H9 (cell line): ENCODE results near the gene ADAMTS18. TPM values are rescaled to one million over a fixed set of nuclear protein-coding genes. Genes with fewer than 3 reads are reported as not detected.
A peak's percentile ranks its signal among the peaks of the same experiment; 100 is the strongest.

ENCODE experiments used
- DNase-seq: peaks from one replicate; pipeline ENCODE4 v3.0.0-alpha.2; 2017
- H2AFZ ChIP-seq: one replicate; pipeline ENCODE4 v1.6.1; 2013; ENCODE audit warnings: mild to moderate bottlenecking, low read length, control low read depth, moderate library complexity
- H2AK5ac ChIP-seq: 2 replicates; pipeline ENCODE4 v1.6.1; 2013; ENCODE audit warnings: low read length, control low read depth, mixed read lengths; ENCODE audit not compliant: insufficient read length
- H2BK120ac ChIP-seq: one replicate; pipeline ENCODE4 v1.6.1; 2013; ENCODE audit warnings: low read depth, mild to moderate bottlenecking, low read length, control low read depth, inconsistent platforms; ENCODE audit not compliant: poor library complexity, severe bottlenecking
- H2BK12ac ChIP-seq: 2 replicates; pipeline ENCODE4 v1.6.1; 2013; ENCODE audit warnings: low read length, control low read depth, mixed read lengths, low read depth; ENCODE audit not compliant: insufficient read length
- H2BK15ac ChIP-seq: 2 replicates; pipeline ENCODE4 v1.6.1; 2013; ENCODE audit warnings: low read depth, low read length, control low read depth
- H2BK20ac ChIP-seq: one replicate; pipeline ENCODE4 v1.6.1; 2013; ENCODE audit warnings: low read depth, mild to moderate bottlenecking, low read length, control low read depth, inconsistent platforms; ENCODE audit not compliant: poor library complexity, severe bottlenecking
- H2BK5ac ChIP-seq: 2 replicates; pipeline ENCODE4 v1.6.1; 2013; ENCODE audit warnings: low read length, control low read depth, mixed read lengths; ENCODE audit not compliant: insufficient read length
- H3K14ac ChIP-seq: 2 replicates; pipeline ENCODE4 v1.6.1; 2013; ENCODE audit warnings: low read length, control low read depth; ENCODE audit not compliant: insufficient read depth
- H3K18ac ChIP-seq: 2 replicates; pipeline ENCODE4 v1.6.1; 2013; ENCODE audit warnings: low read depth, mild to moderate bottlenecking, mixed read lengths, low read length, control low read depth; ENCODE audit not compliant: insufficient read length
- H3K23ac ChIP-seq: 2 replicates; pipeline ENCODE4 v1.6.1; 2013; ENCODE audit warnings: low read length, control low read depth, mixed read lengths, low read depth; ENCODE audit not compliant: insufficient read length
- H3K23me2 ChIP-seq: 2 replicates; pipeline ENCODE4 v1.6.1; 2013; ENCODE audit warnings: low read depth, mild to moderate bottlenecking, mixed read lengths, low read length, control low read depth; ENCODE audit not compliant: insufficient read length, poor library complexity, severe bottlenecking
- H3K27ac ChIP-seq: 2 replicates; pipeline ENCODE4 v1.5.1; 2013; ENCODE audit warnings: low read length, control low read depth, mixed read lengths, low read depth; ENCODE audit not compliant: insufficient read length
- H3K27me3 ChIP-seq: 2 replicates; pipeline ENCODE4 v1.6.1; 2013; ENCODE audit warnings: low read length, control low read depth, inconsistent platforms; ENCODE audit not compliant: insufficient read depth
- H3K4ac ChIP-seq: 2 replicates; pipeline ENCODE4 v1.6.1; 2013; ENCODE audit warnings: low read depth, mild to moderate bottlenecking, control low read depth, inconsistent platforms, low read length, moderate library complexity
- H3K4me1 ChIP-seq: 2 replicates; pipeline ENCODE4 v1.6.1; 2013; ENCODE audit warnings: low read length, control low read depth, inconsistent platforms; ENCODE audit not compliant: insufficient read depth
- H3K4me2 ChIP-seq: 2 replicates; pipeline ENCODE4 v1.6.1; 2013; ENCODE audit warnings: low read length, control low read depth, mixed read lengths; ENCODE audit not compliant: insufficient read length, insufficient read depth
- H3K56ac ChIP-seq: 2 replicates; pipeline ENCODE4 v1.6.1; 2013; ENCODE audit warnings: low read depth, mild to moderate bottlenecking, mixed read lengths, low read length, control low read depth; ENCODE audit not compliant: insufficient read length
- H3K79me1 ChIP-seq: 2 replicates; pipeline ENCODE4 v1.6.1; 2013; ENCODE audit warnings: low read depth, mild to moderate bottlenecking, moderate library complexity, low read length, control low read depth, inconsistent platforms; ENCODE audit not compliant: insufficient read depth, poor library complexity, severe bottlenecking
- H3K79me2 ChIP-seq: 2 replicates; pipeline ENCODE4 v1.6.1; 2013; ENCODE audit warnings: low read length, control low read depth, inconsistent platforms; ENCODE audit not compliant: insufficient read depth
- H3K9ac ChIP-seq: 2 replicates; pipeline ENCODE4 v1.6.1; 2013; ENCODE audit warnings: low read length, control low read depth, mixed read lengths; ENCODE audit not compliant: insufficient read length; ENCODE audit errors: extremely low read depth
- H3K9me3 ChIP-seq: one replicate; pipeline ENCODE4 v1.6.1; 2013; ENCODE audit warnings: low read depth, low read length, inconsistent platforms; ENCODE audit not compliant: control insufficient read depth
- H3T11ph ChIP-seq: one replicate; pipeline ENCODE4 v1.6.1; 2013; ENCODE audit warnings: mild to moderate bottlenecking, low read length, control low read depth, inconsistent platforms
- H4K20me1 ChIP-seq: one replicate; pipeline ENCODE4 v1.6.1; 2013; ENCODE audit not compliant: control insufficient read depth, insufficient read length, insufficient read depth
- H4K5ac ChIP-seq: 2 replicates; pipeline ENCODE4 v1.6.1; 2013; ENCODE audit warnings: low read depth, mild to moderate bottlenecking, mixed read lengths, low read length, control low read depth; ENCODE audit not compliant: insufficient read length
- H4K8ac ChIP-seq: replicated peaks from 2 replicates; pipeline ENCODE4 v1.6.1; 2013; ENCODE audit warnings: low read length, control low read depth, mixed read lengths, low read depth; ENCODE audit not compliant: insufficient read length
- H4K91ac ChIP-seq: 2 replicates; pipeline ENCODE4 v1.6.1; 2013; ENCODE audit warnings: low read depth, mild to moderate bottlenecking, moderate library complexity, mixed read lengths, low read length, control low read depth; ENCODE audit not compliant: insufficient read length
- H3K27ac Mint-ChIP-seq, 3 experiments: 2 replicates in 2 of 3; 3 replicates in 1 of 3; pipeline ENCODE4 v1.8.0; 2020 to 2021; ENCODE audit warnings: mixed read lengths in 3 of 3, mild to moderate bottlenecking in 1 of 3, moderate library complexity in 1 of 3
- H3K27me3 Mint-ChIP-seq: 2 replicates; pipeline ENCODE4 v1.8.0; 2021; ENCODE audit warnings: low read depth, mild to moderate bottlenecking, moderate library complexity, mixed read lengths
- H3K36me3 Mint-ChIP-seq, 3 experiments: 2 replicates in 2 of 3; 3 replicates in 1 of 3; pipeline ENCODE4 v1.8.0; 2020 to 2021; ENCODE audit warnings: low read depth in 3 of 3, mixed read lengths in 3 of 3; ENCODE audit not compliant: insufficient read depth in 1 of 3
- H3K4me1 Mint-ChIP-seq, 2 experiments: 2 replicates each; pipeline ENCODE4 v1.8.0; 2020; ENCODE audit warnings: mixed read lengths in 2 of 2
- H3K4me3 Mint-ChIP-seq, 2 experiments: 2 replicates in 1 of 2; 3 replicates in 1 of 2; pipeline ENCODE4 v1.8.0; 2020 to 2021; ENCODE audit warnings: mild to moderate bottlenecking in 2 of 2, mixed read lengths in 2 of 2, moderate library complexity in 1 of 2
- H3K9me3 Mint-ChIP-seq, 2 experiments: 2 replicates in 1 of 2; 3 replicates in 1 of 2; pipeline ENCODE4 v1.8.0; 2020; ENCODE audit warnings: mild to moderate bottlenecking in 2 of 2, mixed read lengths in 2 of 2, moderate library complexity in 1 of 2
- CTCF ChIP-seq: fragments of 200-600 bp; sonication (generic); conservative IDR thresholded peaks from 3 replicates; pipeline ENCODE4 v1.8.0; 2021; ENCODE audit warnings: antibody characterized with exemption, mild to moderate bottlenecking
- WGBS: extraction: QIAGEN DNeasy Blood & Tissue Kit; methylation state at CpG from one replicate; pipeline ENCODE4 v1.1.7; 2013; ENCODE audit warnings: missing lambda C conversion rate, low lambda C conversion rate, mixed read lengths; ENCODE audit not compliant: insufficient read length; ENCODE audit errors: extremely low coverage; 5-methylcytosine and 5-hydroxymethylcytosine counted together
- total RNA-seq: library from RNA; stranded (reverse); gene quantifications from 2 replicates; pipeline ENCODE4 v1.2.1, GENCODE V29; 2021

Gene ADAMTS18
- total RNA-seq, 1 experiment from 2014 or later = 0.07 TPM

DNA sequence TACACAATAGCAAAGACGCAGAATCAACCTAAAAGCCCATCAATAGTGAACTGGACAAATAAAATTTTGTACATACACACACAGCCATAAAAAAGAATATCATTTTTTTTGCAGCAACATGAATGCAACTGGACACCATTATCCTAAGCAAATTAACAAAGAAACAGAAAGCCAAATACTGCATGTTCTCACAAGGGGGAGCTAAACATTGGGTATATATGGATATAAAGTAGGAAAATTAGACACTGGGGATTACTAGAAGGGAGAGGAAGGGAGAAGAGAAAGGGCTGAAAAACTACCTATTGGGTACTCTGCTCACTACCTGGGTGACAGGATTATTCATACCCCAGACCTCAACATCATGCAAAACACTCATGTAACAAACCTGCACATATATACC is 28.2 kb downstream of the ADAMTS18 start:
- no peak overlapping the region for H3K4me3 Mint-ChIP-seq
- no peak overlapping the region for H3K4ac ChIP-seq
- no peak overlapping the region for H2AK5ac ChIP-seq
- H3T11ph ChIP-seq = no peak overlapping the region
- no peak overlapping the region for H2BK120ac ChIP-seq
- no peak overlapping the region for H2BK20ac ChIP-seq
- TF ChIP-seq CTCF = peak; percentile 49
- no peak overlapping the region for H2BK12ac ChIP-seq
- H3K56ac ChIP-seq = no peak overlapping the region
- WGBS = no CpG with 5 or more reads among the region's 1 CpG
- H4K91ac ChIP-seq = no peak overlapping the region
- H3K9me3 Mint-ChIP-seq = peaks cover 3% of the 10 kb centered on the region in 2 experiments; a peak in 4 of 5 replicates
- H2BK5ac ChIP-seq = no peak overlapping the region
- H2AFZ ChIP-seq = no peak overlapping the region
- H3K27ac ChIP-seq = no peak overlapping the region
- no peak overlapping the region for H3K4me2 ChIP-seq
- peaks cover 0 to 4% (median 0%) of the 10 kb centered on the region in 3 experiments; a peak in 1 of 7 replicates for H3K36me3 Mint-ChIP-seq
- H4K20me1 ChIP-seq = no peaks in the 10 kb centered on the region
- H3K27me3 ChIP-seq = no peaks in the 10 kb centered on the region
- no peak for DNase-seq
- no peak overlapping the region for H4K5ac ChIP-seq
- H3K27ac Mint-ChIP-seq = no peak overlapping the region
- H3K4me1 Mint-ChIP-seq = peaks cover 7 to 11% of the 10 kb centered on the region in 2 experiments
- H3K18ac ChIP-seq = no peak overlapping the region
- H3K27me3 Mint-ChIP-seq = no peaks in the 10 kb centered on the region
- H3K23ac ChIP-seq = no peak overlapping the region
- H3K79me2 ChIP-seq = no peaks in the 10 kb centered on the region
- H3K23me2 ChIP-seq = no peaks in the 10 kb centered on the region
- H2BK15ac ChIP-seq = no peak overlapping the region
- H3K14ac ChIP-seq = no peak overlapping the region
- no peaks in the 10 kb centered on the region for H3K9me3 ChIP-seq
- no peak overlapping the region for H4K8ac ChIP-seq
- H3K9ac ChIP-seq = no peak overlapping the region
- H3K4me1 ChIP-seq = 0 out of 2 replicates have a peak, but pooled peaks cover 2% of the 10 kb centered on the region
- H3K79me1 ChIP-seq = no peaks in the 10 kb centered on the region
